Smooth muscle cell (in vitro differentiated cells): Measurements from ENCODE around the gene STMP1. TPM values are rescaled to one million over a fixed set of nuclear protein-coding genes. Genes with fewer than 3 reads are reported as not detected.

Source experiments
- DNase-seq: peaks from one replicate; lab custom pipeline; 2025; ENCODE audit not compliant: unreplicated experiment; lab: John Stamatoyannopoulos, UW
- H2AFZ ChIP-seq: fragments of 200-600 bp; sonication (generic); 2 replicates; pipeline ENCODE4 v1.6.0; 2016; ENCODE audit warnings: antibody characterized with exemption, low read depth, mild to moderate bottlenecking
- H3F3A ChIP-seq: fragments of 200-600 bp; sonication (generic); 2 replicates; pipeline ENCODE4 v1.6.0; 2017; ENCODE audit warnings: antibody characterized with exemption, low read depth
- H3K27ac ChIP-seq: fragments of 200-600 bp; sonication (generic); 2 replicates; pipeline ENCODE4 v1.5.1; 2016; ENCODE audit warnings: low read depth, mild to moderate bottlenecking
- H3K27me3 ChIP-seq: fragments of 200-600 bp; sonication (generic); 2 replicates; pipeline ENCODE4 v1.6.1; 2016; ENCODE audit warnings: low read depth, mild to moderate bottlenecking
- H3K36me3 ChIP-seq: fragments of 200-600 bp; sonication (generic); 2 replicates; pipeline ENCODE4 v1.5.1; 2016; ENCODE audit warnings: low read depth
- H3K4me1 ChIP-seq: fragments of 200-600 bp; sonication (generic); 2 replicates; pipeline ENCODE4 v1.5.1; 2016; ENCODE audit warnings: low read depth
- H3K4me2 ChIP-seq: fragments of 200-600 bp; sonication (generic); 2 replicates; pipeline ENCODE4 v1.6.0; 2016; ENCODE audit warnings: mild to moderate bottlenecking
- H3K4me3 ChIP-seq: fragments of 200-600 bp; sonication (generic); 2 replicates; pipeline ENCODE4 v1.5.1; 2016; ENCODE audit warnings: mild to moderate bottlenecking
- H3K79me2 ChIP-seq: fragments of 200-600 bp; sonication (generic); 2 replicates; pipeline ENCODE4 v1.6.0; 2016; ENCODE audit warnings: low read depth, mild to moderate bottlenecking
- H3K9ac ChIP-seq: fragments of 200-600 bp; sonication (generic); 2 replicates; pipeline ENCODE4 v1.6.0; 2016; ENCODE audit warnings: low read depth
- H3K9me3 ChIP-seq: fragments of 200-600 bp; sonication (generic); replicated peaks from 2 replicates; pipeline ENCODE4 v1.5.1; 2016; ENCODE audit warnings: low read depth
- H4K20me1 ChIP-seq: fragments of 200-600 bp; sonication (generic); 2 replicates; pipeline ENCODE4 v1.6.0; 2016; ENCODE audit warnings: low read depth
- WGBS: methylation state at CpG from one replicate; pipeline ENCODE4 v1.1.7; 2016; ENCODE audit warnings: low lambda C conversion rate; 5-methylcytosine and 5-hydroxymethylcytosine counted together
- polyA plus RNA-seq: library from polyadenylated mRNA; unstranded; fragments of >200 nt; fragmentation: Nextera tagmentation; extraction: Ambion mirVana; gene quantifications from 2 replicates; pipeline ENCODE4 v1.2.1, GENCODE V29; 2016
- total RNA-seq: library from RNA; depleted of rRNA; stranded (reverse); fragments of >200 nt; gene quantifications from 2 replicates; pipeline ENCODE4 v1.2.3, GENCODE V29; 2014
- TF ChIP-seq, protein P1 (sequence below): fragments of 200-600 bp; sonication (generic); IDR thresholded peaks from 2 replicates; pipeline ENCODE4 v1.5.1; 2017; ENCODE audit warnings: borderline replicate concordance, mild to moderate bottlenecking, antibody characterized with exemption; ENCODE audit not compliant: insufficient read depth, poor library complexity, severe bottlenecking

STMP1 gene
- total and polyA plus RNA-seq, 2 experiments from 2014 or later, result 26.6 to 72.1 TPM

DNA sequence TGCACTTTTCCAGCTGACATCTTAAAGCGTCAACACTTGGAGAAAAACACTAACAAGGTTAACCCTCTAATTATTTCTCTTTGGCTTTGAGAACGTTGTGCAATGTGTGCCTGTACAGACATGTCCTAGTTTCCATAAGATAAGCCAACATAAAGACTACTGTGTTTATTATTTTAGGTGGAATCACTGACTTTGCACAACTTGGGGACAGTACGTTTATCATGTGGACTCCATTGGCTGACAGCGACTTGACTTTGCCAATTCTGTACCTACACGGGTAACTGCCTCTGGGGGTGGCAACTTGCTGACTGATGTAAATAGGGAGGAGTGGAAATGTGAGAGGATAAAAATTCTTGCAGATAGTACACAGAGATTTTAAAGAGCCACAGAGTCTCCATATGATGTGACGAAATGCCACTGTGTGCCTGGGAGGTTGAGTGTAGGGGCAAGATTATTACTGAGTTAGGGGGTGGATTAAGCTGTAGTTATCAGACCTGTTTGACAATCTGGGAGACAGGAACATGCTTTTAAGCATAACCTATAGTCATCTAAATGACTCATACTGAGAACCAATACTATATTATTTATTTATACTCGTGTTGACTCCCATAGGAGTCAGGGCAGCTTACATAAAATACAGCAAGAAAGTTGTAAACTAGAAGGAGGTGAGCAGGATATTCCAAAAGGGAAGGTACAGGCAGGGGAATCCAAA lies 44.7 kb downstream of the STMP1 start:
- peaks cover 6% of the 10 kb centered on the region for H3F3A ChIP-seq
- H3K79me2 ChIP-seq, result no peaks in the 10 kb centered on the region
- peak overlapping the region; percentile 85 for H3K27ac ChIP-seq
- H3K27me3 ChIP-seq, result no peaks in the 10 kb centered on the region
- TF ChIP-seq, protein P1, sequence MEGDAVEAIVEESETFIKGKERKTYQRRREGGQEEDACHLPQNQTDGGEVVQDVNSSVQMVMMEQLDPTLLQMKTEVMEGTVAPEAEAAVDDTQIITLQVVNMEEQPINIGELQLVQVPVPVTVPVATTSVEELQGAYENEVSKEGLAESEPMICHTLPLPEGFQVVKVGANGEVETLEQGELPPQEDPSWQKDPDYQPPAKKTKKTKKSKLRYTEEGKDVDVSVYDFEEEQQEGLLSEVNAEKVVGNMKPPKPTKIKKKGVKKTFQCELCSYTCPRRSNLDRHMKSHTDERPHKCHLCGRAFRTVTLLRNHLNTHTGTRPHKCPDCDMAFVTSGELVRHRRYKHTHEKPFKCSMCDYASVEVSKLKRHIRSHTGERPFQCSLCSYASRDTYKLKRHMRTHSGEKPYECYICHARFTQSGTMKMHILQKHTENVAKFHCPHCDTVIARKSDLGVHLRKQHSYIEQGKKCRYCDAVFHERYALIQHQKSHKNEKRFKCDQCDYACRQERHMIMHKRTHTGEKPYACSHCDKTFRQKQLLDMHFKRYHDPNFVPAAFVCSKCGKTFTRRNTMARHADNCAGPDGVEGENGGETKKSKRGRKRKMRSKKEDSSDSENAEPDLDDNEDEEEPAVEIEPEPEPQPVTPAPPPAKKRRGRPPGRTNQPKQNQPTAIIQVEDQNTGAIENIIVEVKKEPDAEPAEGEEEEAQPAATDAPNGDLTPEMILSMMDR, result no peak
- peak overlapping the region; percentile 2 for H3K4me2 ChIP-seq
- WGBS, result 44% methylated on average over 7 of the region's 7 CpGs
- DNase-seq, result no peak
- no peaks in the 10 kb centered on the region for H3K4me1 ChIP-seq
- no peak overlapping the region for H2AFZ ChIP-seq
- no peaks in the 10 kb centered on the region for H3K9me3 ChIP-seq
- H4K20me1 ChIP-seq, result no peaks in the 10 kb centered on the region
- no peaks in the 10 kb centered on the region for H3K36me3 ChIP-seq
- H3K9ac ChIP-seq, result no peak overlapping the region
- no peak overlapping the region for H3K4me3 ChIP-seq

DNA sequence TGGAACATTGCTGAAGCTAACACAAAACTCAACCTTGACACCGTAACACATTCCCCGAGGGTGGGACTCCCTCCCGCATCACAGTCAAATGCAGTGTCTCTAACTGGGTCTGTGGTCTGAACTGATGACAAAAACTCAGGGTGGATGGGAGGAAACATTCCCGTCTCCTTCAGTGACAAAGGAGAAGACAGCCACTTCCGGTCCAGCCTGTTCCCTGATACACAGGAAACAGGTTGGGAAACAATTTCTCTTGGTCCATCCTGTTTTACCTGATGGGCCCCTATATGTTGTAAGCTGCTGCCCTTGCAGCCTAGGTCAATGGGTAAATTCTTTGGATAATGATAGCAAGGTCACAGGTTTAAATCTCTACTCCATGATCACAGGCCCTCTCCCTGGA lies 45.3 kb downstream of the STMP1 start:
- WGBS, result 83% methylated on average over 5 of the region's 5 CpGs
- H3K4me1 ChIP-seq, result no peaks in the 10 kb centered on the region

DNA sequence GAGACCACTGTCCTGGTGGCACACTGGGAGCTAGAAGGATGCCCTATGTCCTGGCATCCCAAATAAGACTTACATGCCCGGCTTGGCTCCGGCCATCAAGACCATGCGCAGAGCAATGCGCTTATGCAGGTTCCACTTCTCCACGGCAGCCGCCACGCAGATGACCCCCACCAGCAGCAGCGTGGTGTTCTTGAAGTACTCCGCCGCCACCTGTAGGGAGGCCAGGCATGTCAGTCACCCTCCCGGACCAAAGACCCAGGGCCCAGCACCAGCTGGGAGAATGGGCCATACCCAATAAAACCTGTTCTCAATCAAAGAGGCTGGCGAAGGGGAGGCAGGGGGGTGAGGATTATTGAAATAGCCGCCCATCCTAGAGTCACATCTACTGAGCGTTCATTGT lies 45.7 kb downstream of the STMP1 start:
- 92% methylated on average over 14 of the region's 14 CpGs for WGBS
- no peak overlapping the region for H3K9ac ChIP-seq
- H3K36me3 ChIP-seq, result no peaks in the 10 kb centered on the region
- H3K4me2 ChIP-seq, result no peak overlapping the region
- no peak for DNase-seq
- no peak overlapping the region for H3K4me3 ChIP-seq
- no peaks in the 10 kb centered on the region for H4K20me1 ChIP-seq
- H3K27ac ChIP-seq, result peak overlapping the region; percentile 85
- H3K4me1 ChIP-seq, result no peaks in the 10 kb centered on the region
- H2AFZ ChIP-seq, result no peak overlapping the region
- H3K9me3 ChIP-seq, result no peaks in the 10 kb centered on the region
- no peaks in the 10 kb centered on the region for H3K79me2 ChIP-seq
- no peaks in the 10 kb centered on the region for H3K27me3 ChIP-seq
- TF ChIP-seq, protein P1, result no peak
- H3F3A ChIP-seq, result peaks cover 6% of the 10 kb centered on the region

More for the DNA sequence above, 45.3 kb downstream of the STMP1 start:
- Histone ChIP-seq H3K36me3 (no peaks in the 10 kb centered on the region), H3K27ac (peak overlapping the region; percentile 85), H3K4me3 (no peak overlapping the region), H3K9ac (no peak overlapping the region), H3K27me3 (no peaks in the 10 kb centered on the region), H3K79me2 (no peaks in the 10 kb centered on the region), H3K9me3 (no peaks in the 10 kb centered on the region), H2AFZ (no peak overlapping the region), H3F3A (peaks cover 6% of the 10 kb centered on the region), H3K4me2 (no peak overlapping the region), H4K20me1 (no peaks in the 10 kb centered on the region)
- DNase-seq, result no peak
- TF ChIP-seq, protein P1, result no peak

DNA sequence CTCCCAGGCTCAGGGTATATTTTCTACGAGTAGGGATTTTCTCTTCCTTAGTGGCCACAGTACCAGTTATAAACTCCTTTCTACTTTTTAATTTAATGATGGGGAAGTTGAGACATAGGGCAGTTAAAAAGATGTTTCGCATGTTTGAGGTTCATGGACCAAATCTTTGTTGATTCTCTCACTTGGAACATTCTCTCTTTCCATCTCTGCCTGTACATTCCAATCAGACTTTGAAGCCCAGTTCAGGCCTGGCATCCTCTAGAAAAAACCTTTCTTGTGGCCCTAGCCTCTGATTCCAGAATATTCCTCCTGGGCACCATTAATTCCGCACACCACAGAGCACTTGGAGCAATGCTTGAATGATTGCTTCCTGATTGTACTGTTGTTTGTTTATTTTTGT lies 47.2 kb downstream of the STMP1 start:
- DNase-seq, result no peak

More for the DNA sequence above, 47.2 kb downstream of the STMP1 start:
- Histone ChIP-seq H2AFZ (no peak overlapping the region), H4K20me1 (no peaks in the 10 kb centered on the region), H3K79me2 (no peaks in the 10 kb centered on the region), H3K9ac (no peak overlapping the region), H3K36me3 (no peaks in the 10 kb centered on the region), H3K27ac (peak overlapping the region; percentile 2), H3K9me3 (no peaks in the 10 kb centered on the region), H3K4me3 (no peak overlapping the region), H3K4me1 (peaks cover 3% of the 10 kb centered on the region), H3K27me3 (no peaks in the 10 kb centered on the region), H3F3A (peaks cover 6% of the 10 kb centered on the region), H3K4me2 (no peak overlapping the region)
- 63% methylated on average over 3 of the region's 3 CpGs for WGBS
- TF ChIP-seq, protein P1, result no peak
